Fibroblast of the aortic adventitia (primary cell): ENCODE data around the gene PLA2G3. TPM values are rescaled to one million over a fixed set of nuclear protein-coding genes. Genes with fewer than 3 reads are reported as not detected.
"Not testable (repeated sequence)": the region's sequence is repeated elsewhere in the genome, so short reads cannot be mapped to it uniquely, and the experiment has no call there.

ENCODE experiments used
- DNase-seq: peaks from one replicate; pipeline ENCODE4 v3.0.0-alpha.2; 2010; ENCODE audit warnings: low read depth
- H3K4me3 ChIP-seq: 2 replicates; pipeline ENCODE4 v1.5.1; 2011; ENCODE audit warnings: low read depth, mild to moderate bottlenecking, control low read depth, low read length, moderate library complexity
- total RNA-seq: library from RNA; depleted of rRNA; stranded (reverse); fragments of >200 nt; gene quantifications from 2 replicates; pipeline ENCODE4 v1.2.3, GENCODE V29; 2012; ENCODE audit warnings: low replicate concordance
- TF ChIP-seq, protein P1 (sequence below): IDR thresholded peaks from 2 replicates; pipeline ENCODE4 v1.5.1; 2011; ENCODE audit warnings: mild to moderate bottlenecking, low read length, control low read depth, inconsistent platforms; ENCODE audit not compliant: insufficient read depth

PLA2G3 gene
- total RNA-seq, 1 donor = 0.09 TPM

DNA sequence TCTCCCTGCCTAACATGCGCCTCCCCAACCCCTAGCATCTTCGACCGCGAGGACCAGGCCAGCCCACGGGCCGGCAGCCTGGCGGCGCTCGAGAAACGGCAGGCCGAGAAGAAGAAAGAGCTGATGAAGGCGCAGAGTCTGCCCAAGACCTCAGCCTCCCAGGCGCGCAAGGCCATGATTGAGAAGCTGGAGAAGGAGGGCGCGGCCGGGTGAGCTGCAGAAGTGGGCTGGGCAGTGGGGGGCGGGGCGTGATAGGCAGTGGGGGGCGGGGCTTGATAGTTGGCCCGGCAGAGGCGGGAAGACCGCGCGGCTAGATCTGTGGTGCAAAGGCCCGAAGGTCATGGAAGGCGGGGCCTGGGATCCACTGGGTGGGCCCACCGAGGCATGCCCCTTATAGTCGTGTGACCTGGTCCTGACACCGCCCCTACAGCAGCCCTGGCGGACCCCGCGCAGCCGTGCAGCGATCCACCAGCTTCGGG lies 41.6 kb downstream of the PLA2G3 start:
- no peak for DNase-seq

DNA sequence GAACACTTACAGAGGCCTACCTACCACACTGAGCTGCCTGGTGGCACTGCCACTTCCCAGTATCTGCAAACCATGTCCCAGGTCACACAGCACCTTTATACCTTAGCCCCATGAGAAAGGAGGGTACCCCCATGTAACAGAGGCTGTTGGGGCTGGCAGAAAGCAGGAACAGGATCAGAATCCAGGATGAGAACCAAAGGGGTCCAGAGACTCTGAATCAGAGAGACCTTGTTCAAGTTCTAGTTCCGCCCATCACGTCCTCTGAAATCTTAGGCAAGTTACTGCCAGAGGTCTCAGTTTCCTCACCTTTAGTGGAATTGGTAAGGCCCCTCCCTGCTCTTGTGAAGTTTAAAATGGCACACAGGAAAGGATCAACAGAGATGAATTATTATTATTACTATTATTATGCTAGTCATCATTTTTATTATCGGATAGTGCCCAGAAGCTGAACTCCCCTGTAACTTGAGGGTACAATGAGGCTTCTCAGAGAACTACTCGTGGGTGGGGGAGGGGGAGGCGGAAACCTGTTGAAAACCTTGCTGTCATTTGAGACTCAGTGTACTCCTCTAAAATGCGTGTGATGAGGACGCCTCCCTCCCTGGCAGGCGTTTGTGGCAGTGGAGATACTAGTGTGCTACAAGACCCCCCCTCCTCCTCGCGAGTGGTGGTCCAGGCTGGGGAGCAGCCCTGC lies 42.2 kb downstream of the PLA2G3 start:
- TF ChIP-seq, protein P1, sequence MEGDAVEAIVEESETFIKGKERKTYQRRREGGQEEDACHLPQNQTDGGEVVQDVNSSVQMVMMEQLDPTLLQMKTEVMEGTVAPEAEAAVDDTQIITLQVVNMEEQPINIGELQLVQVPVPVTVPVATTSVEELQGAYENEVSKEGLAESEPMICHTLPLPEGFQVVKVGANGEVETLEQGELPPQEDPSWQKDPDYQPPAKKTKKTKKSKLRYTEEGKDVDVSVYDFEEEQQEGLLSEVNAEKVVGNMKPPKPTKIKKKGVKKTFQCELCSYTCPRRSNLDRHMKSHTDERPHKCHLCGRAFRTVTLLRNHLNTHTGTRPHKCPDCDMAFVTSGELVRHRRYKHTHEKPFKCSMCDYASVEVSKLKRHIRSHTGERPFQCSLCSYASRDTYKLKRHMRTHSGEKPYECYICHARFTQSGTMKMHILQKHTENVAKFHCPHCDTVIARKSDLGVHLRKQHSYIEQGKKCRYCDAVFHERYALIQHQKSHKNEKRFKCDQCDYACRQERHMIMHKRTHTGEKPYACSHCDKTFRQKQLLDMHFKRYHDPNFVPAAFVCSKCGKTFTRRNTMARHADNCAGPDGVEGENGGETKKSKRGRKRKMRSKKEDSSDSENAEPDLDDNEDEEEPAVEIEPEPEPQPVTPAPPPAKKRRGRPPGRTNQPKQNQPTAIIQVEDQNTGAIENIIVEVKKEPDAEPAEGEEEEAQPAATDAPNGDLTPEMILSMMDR = no peak
- no peak for DNase-seq

More for the DNA sequence above, 41.6 kb downstream of the PLA2G3 start:
- TF ChIP-seq, protein P1 = no peak
- H3K4me3 ChIP-seq = no peak overlapping the region

DNA sequence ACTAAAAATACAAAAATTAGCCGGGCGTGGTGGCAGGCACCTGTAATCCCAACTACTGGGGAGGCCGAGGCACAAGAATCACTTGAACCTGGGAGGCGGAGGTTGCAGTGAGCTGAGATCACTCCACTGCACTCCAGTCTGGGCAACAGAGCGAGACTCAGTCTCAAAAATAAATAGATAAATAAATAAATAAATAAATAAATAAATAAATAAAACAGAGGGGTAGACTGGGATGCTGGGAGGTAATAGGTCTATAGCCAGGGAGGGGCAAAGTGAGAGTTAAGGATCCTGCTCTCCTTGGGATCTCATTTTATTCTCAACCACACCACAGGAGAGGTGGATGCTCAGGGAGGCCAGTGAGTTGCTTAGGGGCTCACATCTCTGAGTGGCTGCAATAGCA lies 42.8 kb downstream of the PLA2G3 start:
- DNase-seq, H3K4me3 ChIP-seq: not testable (repeated sequence)

More for the DNA sequence above, 42.2 kb downstream of the PLA2G3 start:
- H3K4me3 ChIP-seq = no peak overlapping the region

DNA sequence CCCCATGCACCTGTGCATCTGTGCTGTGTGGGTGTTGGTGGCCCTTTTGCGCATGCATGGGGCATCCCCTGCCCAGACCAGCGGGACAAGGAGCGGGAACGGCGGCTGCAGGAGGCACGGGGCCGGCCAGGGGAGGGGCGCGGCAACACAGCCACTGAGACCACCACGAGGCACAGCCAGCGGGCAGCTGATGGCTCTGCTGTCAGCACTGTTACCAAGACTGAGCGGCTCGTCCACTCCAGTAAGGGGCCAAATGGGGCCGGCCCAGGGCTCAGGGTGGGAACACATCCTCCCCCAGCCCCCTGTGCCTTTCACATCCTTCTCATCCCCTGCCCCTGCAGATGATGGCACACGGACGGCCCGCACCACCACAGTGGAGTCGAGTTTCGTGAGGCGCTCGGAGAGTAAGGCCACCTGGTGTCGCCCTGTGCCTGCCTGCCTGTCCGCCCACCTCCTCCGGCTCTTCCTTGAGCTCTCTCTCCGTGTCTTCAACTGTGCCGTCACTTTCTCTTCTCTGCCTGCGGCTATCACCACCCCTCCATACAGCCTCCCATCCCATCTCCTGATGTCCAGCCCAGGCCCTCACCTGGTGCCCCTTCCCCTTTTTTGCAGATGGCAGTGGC lies 43.5 kb downstream of the PLA2G3 start:
- TF ChIP-seq, protein P1 = no peak
- DNase-seq = no peak
- H3K4me3 ChIP-seq = no peak overlapping the region

DNA sequence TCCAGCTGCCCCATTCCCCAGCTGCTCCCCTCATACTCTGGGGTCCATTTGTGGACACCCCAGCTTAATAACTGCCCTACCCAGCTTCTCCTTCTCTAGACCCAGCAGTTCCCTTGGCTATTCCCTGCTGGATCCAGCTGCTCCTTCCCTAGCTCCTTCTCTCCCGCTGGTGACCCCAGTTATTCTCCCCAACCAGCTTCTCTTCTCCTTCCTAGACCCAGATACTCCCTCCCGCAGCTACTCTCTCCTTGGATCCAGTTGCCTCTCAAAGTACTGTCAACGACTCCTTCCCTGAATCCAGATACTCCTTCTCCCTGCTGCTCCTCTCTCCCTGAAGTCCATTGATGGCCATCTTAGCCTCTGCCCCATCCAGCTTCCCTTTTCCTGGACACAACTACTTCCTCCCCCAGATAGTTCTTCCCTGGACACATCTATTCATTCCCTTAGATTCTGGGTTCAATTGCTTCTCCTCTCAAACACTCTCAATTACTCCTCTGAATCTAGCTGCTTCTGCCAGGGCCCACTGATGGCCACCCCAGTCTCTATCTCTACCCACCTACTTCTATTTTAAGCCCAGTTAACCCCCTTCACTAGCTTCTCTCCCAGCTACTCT lies 44.6 kb downstream of the PLA2G3 start:
- TF ChIP-seq, protein P1 = no peak
- H3K4me3 ChIP-seq = no peak overlapping the region
- no peak for DNase-seq

DNA sequence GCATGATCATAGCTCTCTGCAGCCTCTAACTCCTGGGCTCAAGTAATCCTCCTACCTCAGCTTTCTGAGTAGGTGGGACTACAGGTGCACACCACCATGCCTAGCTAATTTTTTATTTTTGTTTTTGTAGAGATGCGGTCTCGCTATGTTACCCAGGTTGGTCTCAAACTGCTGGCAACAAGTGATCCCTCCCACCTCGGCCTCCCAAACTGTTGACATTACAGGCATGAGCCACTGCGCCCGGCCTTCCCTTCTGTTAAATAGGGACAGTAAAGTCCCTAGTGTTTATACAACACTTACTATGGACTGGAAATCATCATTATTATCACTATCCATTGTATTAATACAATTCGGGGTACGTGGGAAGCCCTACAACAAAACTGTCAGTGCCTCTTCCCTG lies 45.6 kb downstream of the PLA2G3 start:
- no peak overlapping the region for H3K4me3 ChIP-seq
- TF ChIP-seq, protein P1 = no peak
- DNase-seq = no peak

DNA sequence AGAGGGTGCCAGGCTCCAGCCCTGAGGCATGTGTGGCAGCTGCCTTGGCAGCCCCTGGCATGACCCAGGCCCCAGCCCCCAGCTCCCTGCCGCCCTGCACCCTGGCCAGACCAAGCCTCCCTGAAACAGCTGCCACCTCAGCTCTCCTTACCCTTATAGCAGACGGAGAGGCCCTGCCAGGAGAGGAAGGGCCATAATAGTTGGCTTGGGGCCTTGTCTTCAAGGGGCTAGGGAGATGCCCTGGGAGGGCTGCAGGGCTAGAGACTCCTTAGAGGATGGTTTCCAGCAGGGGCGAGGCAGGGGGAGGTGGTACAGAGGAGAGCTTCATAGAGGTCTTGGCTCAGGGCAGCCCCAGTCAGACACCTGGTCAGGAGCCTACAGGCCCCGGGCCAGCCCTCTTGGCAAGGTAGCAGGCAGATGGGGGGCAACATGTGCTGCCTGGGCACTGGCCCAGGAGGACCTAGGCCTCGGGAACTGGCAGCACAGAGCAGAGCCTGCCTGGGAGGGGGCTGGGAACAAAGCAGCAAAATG lies 46.2 kb downstream of the PLA2G3 start:
- no peak overlapping the region for H3K4me3 ChIP-seq
- DNase-seq = no peak
- TF ChIP-seq, protein P1 = no peak
